GM18858 (cell line): ENCODE results near the gene WSB1.

Source experiments
- ATAC-seq: cut with Tn5 transposase; IDR thresholded peaks from one replicate; pipeline ENCODE4 v1.9.1; 2021; ENCODE audit not compliant: unreplicated experiment

WSB1 gene

DNA sequence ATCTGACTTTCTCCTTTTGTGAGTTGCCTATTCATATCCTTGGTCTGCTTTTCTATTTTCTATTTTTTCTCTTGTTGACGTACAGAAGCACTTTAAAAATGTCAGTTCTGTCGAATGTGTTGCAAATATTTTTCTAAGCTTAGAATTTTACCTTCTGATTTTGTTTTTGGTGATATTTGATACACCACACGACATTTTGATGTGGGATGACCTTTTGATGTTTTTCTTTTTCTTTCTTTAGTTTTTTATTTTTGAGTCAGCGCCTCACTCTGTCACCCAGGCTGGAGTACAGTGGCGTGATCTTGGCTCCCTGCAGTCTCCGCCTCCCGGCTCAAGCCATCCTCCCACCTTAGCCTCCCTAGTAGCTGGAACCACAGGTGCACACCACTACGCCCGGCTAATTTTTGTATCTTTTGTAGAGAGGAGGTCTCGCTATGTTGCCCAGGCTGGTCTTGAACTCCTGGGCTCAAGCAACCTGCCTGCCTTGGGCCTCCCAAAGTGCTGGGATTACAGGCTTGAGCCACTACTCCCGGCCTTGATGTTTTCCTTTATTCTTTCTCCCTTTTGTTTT, 39.6 kb downstream of the WSB1 start:
- no peak for ATAC-seq

GRCh38 chr17:27336184-27336583, 42.3 kb downstream of the WSB1 start:
- no peak for ATAC-seq

DNA sequence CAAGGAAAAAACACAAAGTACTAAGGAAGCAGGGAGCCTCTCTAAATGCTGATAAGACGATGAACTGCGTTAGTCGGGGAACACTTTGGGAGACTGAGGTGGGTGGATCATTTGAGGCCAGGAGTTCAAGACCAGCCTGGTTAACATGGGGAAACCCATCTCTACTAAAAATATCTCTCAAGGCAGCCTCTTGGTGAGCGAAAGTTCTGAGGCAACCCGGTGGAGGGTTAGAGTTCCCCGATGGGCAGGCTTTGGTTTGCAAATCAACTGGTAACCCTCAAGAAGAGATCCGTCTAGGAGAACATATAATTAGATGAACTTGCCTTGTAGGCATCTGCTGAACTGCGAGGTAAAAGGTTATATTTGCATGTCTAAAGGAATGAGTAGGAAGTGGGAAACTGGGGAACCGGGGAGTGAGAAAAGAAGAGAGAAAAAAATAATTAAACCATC, 44.6 kb downstream of the WSB1 start:
- peak; percentile 67 for ATAC-seq

DNA sequence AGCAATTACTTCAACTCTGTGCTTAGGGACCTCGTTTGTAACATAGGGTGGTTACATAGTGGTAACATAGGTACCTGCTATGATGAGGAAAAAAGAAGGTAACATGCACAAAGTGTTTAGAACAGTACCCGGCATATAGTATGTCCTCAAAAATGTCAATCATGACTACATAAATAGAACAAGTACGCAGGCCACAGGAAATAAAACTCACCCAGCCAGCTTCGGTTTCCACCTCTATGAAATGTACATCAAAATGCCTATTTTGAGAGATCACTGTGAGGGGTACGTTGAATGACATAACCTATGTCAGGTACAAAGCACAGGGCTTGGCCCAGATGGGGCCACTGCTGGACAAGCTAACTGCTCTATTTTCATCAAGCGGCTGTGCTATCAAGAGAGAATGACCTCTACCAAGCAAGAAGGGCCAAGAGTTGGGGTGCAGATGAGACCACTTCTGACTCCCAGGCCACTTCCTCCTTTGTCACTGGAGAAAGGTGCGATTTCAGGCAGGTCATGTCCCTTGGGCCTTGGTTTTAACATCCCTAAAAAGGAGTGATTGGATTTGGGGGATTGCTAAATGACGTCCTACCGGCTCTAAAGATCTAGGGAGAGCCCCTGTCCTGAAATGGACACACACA, 45.4 kb downstream of the WSB1 start:
- peak; percentile 33 for ATAC-seq

GRCh38 chr17:27339836-27340550, 46.1 kb downstream of the WSB1 start:
- no peak for ATAC-seq

GRCh38 chr17:27340575-27340974, 46.7 kb downstream of the WSB1 start:
- no peak for ATAC-seq

GRCh38 chr17:27341041-27341471, 47.1 kb downstream of the WSB1 start:
- ATAC-seq: no peak

DNA sequence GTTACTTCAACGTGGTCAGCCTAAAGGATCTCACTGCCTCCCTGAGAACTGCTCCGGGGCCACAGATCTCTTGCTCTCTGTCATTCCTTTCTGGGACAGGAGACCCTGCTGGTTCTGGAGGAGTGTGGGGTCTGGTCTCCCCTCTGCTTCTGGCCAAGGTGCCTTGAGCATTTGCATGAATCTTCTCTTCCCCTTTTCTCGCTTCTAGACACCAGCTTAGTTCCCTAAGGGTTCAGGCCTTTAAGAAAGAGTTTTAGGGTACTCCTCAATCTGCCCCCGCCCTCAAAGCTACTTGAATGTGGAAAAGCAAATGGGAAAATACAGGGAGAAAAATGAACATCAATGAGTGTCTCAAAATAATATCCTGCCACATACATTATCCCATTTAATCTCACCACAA, 48.1 kb downstream of the WSB1 start:
- ATAC-seq: no peak

GRCh38 chr17:27343294-27343693, 49.4 kb downstream of the WSB1 start:
- no peak for ATAC-seq

DNA sequence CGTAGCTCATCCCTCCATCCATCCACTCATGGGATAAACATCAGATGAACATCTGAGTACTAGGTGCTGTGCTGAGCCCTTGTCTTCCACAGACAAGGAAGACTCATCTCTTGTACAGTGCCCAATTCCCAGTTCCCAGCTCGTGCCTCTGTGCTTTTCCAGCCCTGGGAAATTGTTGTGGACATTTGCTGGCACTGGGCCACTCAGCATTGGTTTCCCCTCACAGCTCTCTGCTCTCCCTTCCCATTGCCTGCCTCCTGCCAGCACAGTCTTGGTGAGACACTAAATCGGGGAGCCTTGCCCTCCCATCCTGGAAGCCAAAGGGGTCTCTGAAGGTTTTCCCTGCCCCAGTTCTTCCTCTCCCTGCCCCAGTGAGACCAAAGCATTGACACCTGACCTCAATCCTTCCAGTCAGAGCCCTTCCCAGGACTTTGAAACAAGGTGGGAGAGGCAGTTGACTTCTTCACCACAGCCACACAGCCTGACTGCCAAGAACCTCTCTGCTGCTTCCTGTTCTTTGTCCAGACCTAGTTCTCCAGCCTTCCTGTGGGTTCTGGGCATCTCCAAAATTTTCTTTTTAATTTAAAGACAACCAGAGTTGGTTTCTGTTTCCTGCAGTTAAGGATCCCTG, 50.2 kb downstream of the WSB1 start:
- no peak for ATAC-seq

- no peak for ATAC-seq
Observed at GRCh38 chr17:27345141-27345904, 51.4 kb downstream of the WSB1 start.

DNA sequence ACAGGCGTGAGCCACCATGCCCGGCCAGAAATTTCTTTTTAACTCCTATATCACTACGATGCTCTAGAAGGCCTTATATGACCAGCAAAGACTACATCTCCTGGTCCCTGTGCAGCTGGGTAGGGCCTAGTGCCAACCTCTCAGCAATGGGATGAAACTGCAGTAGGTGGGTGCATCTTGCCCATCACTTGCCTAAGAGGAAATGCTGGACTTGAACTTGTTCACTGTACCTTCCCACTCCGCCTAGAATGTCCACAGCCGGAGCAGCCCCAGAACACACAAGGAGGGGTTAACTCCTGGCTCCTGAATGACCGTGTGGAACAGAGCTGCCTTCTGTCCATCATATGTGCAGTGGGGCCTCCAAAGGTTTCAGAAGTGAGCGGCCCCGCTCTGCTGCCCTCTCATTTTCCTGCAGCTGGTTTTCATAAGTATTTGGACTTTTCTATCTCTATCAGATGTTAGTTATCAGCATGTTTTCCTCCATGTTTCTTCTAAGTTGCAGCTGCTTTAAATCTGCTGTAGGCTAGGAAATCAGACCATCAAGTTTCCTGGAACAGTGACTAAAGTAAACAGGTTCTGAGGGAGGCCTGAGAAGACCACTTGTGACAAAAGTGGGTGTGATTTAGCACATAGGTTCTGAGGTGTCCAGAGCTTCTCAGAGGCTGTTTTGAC, 52.5 kb downstream of the WSB1 start:
- ATAC-seq: no peak

DNA sequence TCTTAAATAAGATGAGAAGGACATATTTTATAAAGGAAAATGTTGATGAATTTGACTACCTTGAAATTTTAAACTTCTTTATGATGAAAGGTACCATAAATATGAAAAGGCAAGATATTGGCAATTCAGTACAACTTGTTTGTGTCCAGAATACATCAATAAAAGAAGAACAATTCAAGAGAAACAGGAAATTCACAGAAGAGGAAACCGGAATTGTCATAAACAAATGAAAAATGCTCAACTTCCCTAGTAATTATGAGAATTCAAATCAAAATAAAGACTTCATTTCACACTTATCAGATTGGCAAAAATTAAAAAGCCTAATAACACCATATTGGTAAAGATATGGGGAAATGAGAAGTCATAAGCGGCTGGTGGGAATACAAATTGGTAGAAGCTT, 54.3 kb downstream of the WSB1 start:
- no peak for ATAC-seq

- ATAC-seq: no peak
Observed at GRCh38 chr17:27349540-27350021, 55.7 kb downstream of the WSB1 start.

DNA sequence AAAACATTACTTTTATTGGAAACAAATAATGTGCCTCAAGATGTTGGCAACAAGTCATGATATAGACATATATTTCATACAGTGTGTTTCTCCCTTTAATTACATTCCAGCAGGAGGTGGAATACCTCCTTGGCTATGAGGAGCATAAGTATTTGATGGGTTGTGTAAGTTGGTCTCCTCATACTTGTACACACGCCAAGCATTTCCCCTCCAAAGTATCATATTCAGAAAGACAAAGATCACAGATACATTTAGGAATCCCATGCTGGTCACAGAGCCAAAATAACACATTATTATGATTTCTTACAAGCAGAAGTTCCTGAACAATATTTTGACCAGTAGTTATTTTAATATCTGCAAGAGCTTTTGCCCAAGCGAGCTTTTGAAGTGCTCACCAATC, 57.8 kb downstream of the WSB1 start:
- ATAC-seq: no peak

DNA sequence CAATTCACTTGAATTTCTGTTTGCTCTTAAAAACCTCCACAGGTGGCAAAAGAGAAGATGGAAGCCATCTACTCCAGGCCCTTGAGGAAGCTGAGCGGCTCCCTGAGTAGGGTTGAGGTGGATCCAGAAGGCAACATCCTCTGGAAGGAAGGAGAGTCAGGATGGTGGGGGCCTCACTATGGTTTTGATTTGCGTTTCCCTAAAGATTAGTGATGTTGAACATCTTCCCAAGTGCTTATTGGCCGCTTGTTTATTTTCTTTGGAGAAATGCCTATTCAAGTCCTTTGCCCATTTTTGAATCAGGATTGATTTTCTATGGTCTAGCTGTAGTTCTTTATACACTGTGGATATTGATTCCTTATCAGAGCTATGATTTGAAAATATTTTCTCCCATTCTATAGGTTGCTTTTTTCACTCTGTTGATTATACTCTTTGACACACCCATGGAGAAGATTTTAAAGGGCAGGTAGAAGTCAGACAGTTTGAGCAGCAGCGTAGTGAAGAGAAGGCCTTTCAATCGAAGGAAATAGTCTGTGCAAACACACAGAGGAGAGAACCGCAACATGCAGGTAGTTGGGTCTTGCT, 58.6 kb downstream of the WSB1 start:
- no peak for ATAC-seq

- no peak for ATAC-seq
Observed at GRCh38 chr17:27353033-27353460, 59.1 kb downstream of the WSB1 start.

DNA sequence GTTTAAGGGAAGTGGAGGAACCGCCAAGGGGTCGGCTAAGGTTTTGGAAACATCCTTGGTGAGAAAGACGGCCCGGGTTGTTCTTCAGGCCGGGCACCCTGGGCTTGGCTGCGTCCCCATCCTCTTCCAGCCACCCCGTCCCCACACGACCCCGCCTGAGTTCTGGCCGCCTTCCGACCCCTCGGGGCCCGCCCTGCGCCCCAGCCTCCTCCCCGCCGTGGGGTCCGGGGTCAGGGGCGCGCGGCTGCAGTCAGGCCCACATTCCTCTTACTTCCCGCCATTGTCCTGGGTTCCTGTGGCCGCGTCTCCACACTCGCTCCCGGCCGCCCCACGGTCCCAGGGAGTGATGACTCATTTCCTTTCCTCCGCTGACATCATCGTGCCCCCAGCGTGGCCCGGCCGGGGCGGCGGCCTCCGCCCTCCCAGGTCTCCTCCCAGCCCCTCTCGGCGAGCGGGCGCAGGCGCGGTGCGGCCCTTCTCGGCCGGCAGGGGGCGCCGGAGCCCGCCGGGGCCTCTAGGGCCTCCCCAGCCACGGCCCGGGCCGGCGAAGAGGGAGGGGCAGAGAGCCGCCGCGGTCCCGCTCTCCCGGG, 59.6 kb downstream of the WSB1 start:
- peak; percentile 71 for ATAC-seq

GRCh38 chr17:27354051-27354490, 60.2 kb downstream of the WSB1 start:
- ATAC-seq: peak; percentile 2
